GM18498 (cell line): Measurements from ENCODE around the gene PHIP.
"Not testable (repeated sequence)": the region's sequence is repeated elsewhere in the genome, so short reads cannot be mapped to it uniquely, and the experiment has no call there.

ENCODE experiments used
- ATAC-seq: cut with Tn5 transposase; IDR thresholded peaks from one replicate; pipeline ENCODE4 v1.9.1; 2021; ENCODE audit warnings: mild to moderate bottlenecking, moderate library complexity; ENCODE audit not compliant: unreplicated experiment

Gene PHIP

GRCh38 chr6:78942446-78942845, 135.6 kb downstream of the PHIP start:
- ATAC-seq: no peak

DNA sequence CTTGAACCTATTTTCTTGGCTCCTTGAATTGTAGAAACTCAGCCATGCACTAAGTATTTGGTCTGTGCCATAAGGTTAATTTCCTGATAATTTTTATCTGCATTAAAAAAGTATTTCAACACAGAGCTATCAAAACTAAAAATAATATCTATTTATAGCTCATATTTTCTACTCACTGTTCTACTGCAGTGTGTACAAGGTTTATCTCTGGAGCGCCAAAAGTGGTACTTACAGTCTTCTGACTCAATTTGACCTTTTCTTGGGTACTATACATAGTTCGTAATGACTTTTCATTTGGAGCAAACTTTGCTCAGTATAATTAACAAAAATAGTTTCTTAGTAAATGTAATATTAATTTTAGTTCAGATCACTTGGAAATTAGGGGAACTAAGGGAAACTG, 141.5 kb downstream of the PHIP start:
- ATAC-seq: no peak

DNA sequence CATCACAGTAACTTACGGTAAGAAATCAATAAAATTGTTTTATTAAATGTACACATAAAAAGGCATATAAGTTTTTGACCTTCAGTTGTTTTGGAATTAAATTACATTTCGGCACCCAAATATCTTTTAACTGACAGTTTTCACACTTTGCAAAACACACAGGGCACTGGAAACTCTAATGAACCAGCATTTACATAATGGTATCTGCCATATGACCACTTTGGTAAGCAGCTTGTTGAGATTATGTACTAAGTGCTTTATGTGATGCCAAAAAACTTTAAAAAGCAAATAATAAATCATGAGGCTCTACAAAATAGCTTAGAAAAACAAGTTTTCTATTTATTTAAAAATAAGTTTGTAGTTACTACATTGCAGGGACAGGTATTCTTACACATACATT, 142.5 kb downstream of the PHIP start:
- no peak for ATAC-seq

- no peak for ATAC-seq
Measured at GRCh38 chr6:78925317-78925716, 152.7 kb downstream of the PHIP start.

GRCh38 chr6:78921168-78921567, 156.9 kb downstream of the PHIP start:
- ATAC-seq: not testable (repeated sequence)

DNA sequence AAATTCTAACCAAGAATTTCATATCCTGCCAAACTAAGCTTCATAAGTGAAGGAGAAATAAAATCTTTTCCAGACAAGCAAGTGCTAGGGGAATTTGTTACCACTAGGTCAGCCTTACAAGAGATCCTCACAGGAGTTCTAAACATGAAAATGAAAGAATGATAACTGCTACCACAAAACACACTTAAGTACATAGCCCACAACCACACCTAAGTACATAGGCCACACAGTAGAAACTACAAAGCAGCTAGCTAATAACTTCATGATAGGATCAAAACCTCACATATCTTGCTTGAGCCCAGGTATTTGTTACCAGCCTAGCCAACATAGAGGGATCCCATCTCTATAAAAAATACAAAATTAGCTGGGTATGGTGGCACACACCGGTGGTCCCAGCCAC, 160.3 kb downstream of the PHIP start:
- no peak for ATAC-seq

DNA sequence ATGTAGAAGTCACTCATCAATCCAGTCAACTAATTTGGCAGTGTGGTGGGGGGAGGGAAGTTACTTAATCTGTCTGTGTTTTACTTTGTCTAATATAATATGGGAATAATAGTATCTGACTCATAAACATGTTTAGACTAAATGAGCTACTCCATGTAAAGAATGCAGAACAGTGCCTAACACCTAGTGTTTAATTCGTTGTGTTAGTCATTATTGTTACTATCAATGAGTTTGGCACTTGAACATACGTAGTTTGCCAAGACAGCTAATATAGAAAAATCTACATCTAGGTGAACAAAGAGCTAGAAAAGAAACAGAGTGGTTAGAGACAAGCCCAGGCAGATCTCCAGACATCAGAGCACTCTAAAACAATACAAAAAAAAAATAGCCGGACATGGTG, 161.6 kb downstream of the PHIP start:
- no peak for ATAC-seq

- no peak for ATAC-seq
Measured at GRCh38 chr6:78911218-78911940, 166.7 kb downstream of the PHIP start.

GRCh38 chr6:78910591-78911171, 167.4 kb downstream of the PHIP start:
- peak; percentile 75 for ATAC-seq

- no peak for ATAC-seq
Measured at GRCh38 chr6:78910010-78910409, 168.0 kb downstream of the PHIP start.

DNA sequence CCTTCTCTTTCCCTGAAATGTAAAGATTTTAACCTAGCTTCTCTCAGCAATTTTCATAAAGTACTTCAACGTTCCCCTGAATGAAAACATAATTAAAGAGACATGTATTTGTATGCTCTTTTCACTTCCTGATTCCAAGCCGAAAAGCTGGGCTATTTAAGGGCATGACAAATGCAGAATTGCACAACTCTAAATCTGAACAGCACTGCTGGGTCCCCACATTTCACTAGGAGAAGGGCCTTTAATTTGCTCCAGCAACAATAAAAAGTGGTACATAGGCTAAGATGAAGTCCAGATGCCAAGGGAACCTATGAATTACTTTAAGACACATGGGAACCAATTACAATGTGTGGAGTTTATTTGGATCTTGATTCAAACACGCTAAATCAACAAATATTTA, 168.7 kb downstream of the PHIP start:
- ATAC-seq: peak; percentile 40

DNA sequence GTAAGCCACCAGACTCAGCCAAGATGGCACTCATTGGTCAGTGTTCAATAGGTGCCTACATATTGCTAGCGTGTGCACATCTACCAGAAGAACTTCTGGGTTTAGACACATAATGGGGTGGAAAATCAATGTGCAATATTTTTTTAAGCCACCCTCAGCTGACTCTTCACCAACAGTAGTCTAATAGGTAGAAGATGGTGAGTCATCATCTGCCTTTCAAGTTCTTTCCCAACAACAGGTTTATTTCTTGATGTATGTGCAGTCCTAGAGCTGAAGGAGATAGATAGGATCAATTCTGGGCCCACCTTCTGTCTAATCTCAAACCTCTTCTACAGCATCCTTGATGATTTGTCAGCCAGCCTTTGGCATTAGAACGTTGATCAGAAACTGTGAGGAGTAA, 169.4 kb downstream of the PHIP start:
- ATAC-seq: no peak

GRCh38 chr6:78896227-78896626, 181.8 kb downstream of the PHIP start:
- ATAC-seq: no peak

DNA sequence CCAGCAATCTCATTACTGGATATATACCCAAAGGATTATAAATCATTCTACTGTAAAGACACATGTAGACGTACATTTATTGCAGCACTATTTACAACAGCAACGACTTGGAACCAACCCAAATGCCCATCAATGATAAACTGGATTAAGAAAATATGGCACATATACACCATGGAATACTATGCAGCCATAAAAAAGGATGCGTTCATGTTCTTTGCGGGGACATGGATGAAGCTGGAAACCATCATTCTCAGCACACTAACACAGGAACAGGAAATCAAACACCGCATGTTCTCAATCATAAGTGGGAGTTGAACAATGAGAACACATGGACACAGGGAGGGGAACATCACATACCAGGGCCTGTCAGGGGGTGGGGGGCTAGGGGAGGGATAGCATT, 188.2 kb downstream of the PHIP start:
- not testable (repeated sequence) for ATAC-seq
